ENCODE measurements around the gene CEP63. TPM values are rescaled to one million over a fixed set of nuclear protein-coding genes. Genes with fewer than 3 reads are reported as not detected.

CEP63 gene
- total RNA-seq, 1 donor from 2014 or later, result 34.7 TPM

GRCh38 chr3:134619301-134619615 is 133.4 kb downstream of the CEP63 start:
- no peaks in the 10 kb centered on the region for H3K27me3 ChIP-seq (ENCODE audit: low read depth)
- H3K27ac ChIP-seq (replicated peaks), result no peak overlapping the region
- no peak for TF ChIP-seq CTCF (IDR thresholded peaks at IDR 0.05; ENCODE audit: borderline replicate concordance)
- H3K4me1 ChIP-seq, result no peaks in the 10 kb centered on the region
- intact Hi-C loops (cut with micrococcal nuclease), result no loop called here
- DNase-seq, result no peak
- H3K9me3 ChIP-seq (replicated peaks), result no peaks in the 10 kb centered on the region
- peaks cover 30% of the 10 kb centered on the region for H3K36me3 ChIP-seq
- no peak overlapping the region for H3K4me3 ChIP-seq

- DNase-seq, result no peak
- Histone ChIP-seq H3K27me3 (ENCODE audit: low read depth) (no peaks in the 10 kb centered on the region), H3K9me3 (replicated peaks) (no peaks in the 10 kb centered on the region), H3K27ac (replicated peaks) (no peak overlapping the region), H3K4me3 (no peak overlapping the region), H3K36me3 (peaks cover 30% of the 10 kb centered on the region), H3K4me1 (no peaks in the 10 kb centered on the region)
- TF ChIP-seq CTCF (IDR thresholded peaks at IDR 0.05; ENCODE audit: borderline replicate concordance), result no peak
- intact Hi-C loops (cut with micrococcal nuclease), result no loop called here
Measured at GRCh38 chr3:134619884-134620445, 134.1 kb downstream of the CEP63 start.

GRCh38 chr3:134620476-134621115 is 134.7 kb downstream of the CEP63 start:
- Histone ChIP-seq H3K27ac (replicated peaks) (no peak overlapping the region), H3K4me1 (no peaks in the 10 kb centered on the region), H3K27me3 (ENCODE audit: low read depth) (no peaks in the 10 kb centered on the region), H3K36me3 (peaks cover 30% of the 10 kb centered on the region), H3K9me3 (replicated peaks) (no peaks in the 10 kb centered on the region), H3K4me3 (no peak overlapping the region)
- intact Hi-C loops (cut with micrococcal nuclease), result no loop called here
- no peak for DNase-seq
- TF ChIP-seq CTCF (IDR thresholded peaks at IDR 0.05; ENCODE audit: borderline replicate concordance), result no peak

GRCh38 chr3:134621854-134622253 is 136.0 kb downstream of the CEP63 start:
- intact Hi-C loops (cut with micrococcal nuclease), result no loop called here
- Histone ChIP-seq H3K27ac (replicated peaks) (no peak overlapping the region), H3K27me3 (ENCODE audit: low read depth) (no peaks in the 10 kb centered on the region), H3K36me3 (peaks cover 24% of the 10 kb centered on the region), H3K9me3 (replicated peaks) (no peaks in the 10 kb centered on the region), H3K4me1 (no peaks in the 10 kb centered on the region), H3K4me3 (no peak overlapping the region)
- no peak for TF ChIP-seq CTCF (IDR thresholded peaks at IDR 0.05; ENCODE audit: borderline replicate concordance)
- no peak for DNase-seq

- no peak for TF ChIP-seq CTCF (IDR thresholded peaks at IDR 0.05; ENCODE audit: borderline replicate concordance)
- Histone ChIP-seq H3K27ac (replicated peaks) (no peak overlapping the region), H3K4me1 (no peaks in the 10 kb centered on the region), H3K36me3 (peaks cover 20% of the 10 kb centered on the region), H3K9me3 (replicated peaks) (no peaks in the 10 kb centered on the region), H3K4me3 (no peak overlapping the region), H3K27me3 (ENCODE audit: low read depth) (no peaks in the 10 kb centered on the region)
- intact Hi-C loops (cut with micrococcal nuclease), result no loop called here
- no peak for DNase-seq
Measured at GRCh38 chr3:134622806-134623365, 137.0 kb downstream of the CEP63 start.

Measured in left ventricle myocardium inferior (tissue), 1 donor.